ENCODE results near the gene MNX1.

DNA sequence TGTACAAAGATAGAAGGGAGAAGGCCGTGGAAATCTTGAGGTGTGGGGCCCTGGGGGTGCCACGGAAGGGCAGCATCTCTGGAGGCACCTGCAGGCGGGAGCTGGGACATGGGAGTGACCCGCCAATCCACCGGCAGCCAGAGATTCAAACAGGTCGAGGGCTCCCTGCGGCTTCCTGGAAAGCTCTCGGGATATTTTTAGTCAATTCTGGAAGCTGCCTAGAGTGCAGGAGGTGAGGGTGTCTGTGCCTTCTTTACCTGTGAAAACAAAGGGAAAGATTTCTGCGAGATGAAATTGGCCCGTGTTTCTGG, 16.6 kb downstream of the MNX1 start:
- TF ChIP-seq, protein P1, sequence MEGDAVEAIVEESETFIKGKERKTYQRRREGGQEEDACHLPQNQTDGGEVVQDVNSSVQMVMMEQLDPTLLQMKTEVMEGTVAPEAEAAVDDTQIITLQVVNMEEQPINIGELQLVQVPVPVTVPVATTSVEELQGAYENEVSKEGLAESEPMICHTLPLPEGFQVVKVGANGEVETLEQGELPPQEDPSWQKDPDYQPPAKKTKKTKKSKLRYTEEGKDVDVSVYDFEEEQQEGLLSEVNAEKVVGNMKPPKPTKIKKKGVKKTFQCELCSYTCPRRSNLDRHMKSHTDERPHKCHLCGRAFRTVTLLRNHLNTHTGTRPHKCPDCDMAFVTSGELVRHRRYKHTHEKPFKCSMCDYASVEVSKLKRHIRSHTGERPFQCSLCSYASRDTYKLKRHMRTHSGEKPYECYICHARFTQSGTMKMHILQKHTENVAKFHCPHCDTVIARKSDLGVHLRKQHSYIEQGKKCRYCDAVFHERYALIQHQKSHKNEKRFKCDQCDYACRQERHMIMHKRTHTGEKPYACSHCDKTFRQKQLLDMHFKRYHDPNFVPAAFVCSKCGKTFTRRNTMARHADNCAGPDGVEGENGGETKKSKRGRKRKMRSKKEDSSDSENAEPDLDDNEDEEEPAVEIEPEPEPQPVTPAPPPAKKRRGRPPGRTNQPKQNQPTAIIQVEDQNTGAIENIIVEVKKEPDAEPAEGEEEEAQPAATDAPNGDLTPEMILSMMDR (conservative IDR thresholded peaks at IDR 0.05; ENCODE audit: low read length): no peak
- TF ChIP-seq EZH2phosphoT487 (IDR thresholded peaks at IDR 0.05; ENCODE audit: borderline replicate concordance, low read depth, low read length): no peak

Data from OCI-LY7 (cell line).